Skin epidermis (tissue), 12 donors: ENCODE measurements around the gene JAK1.
A peak's percentile ranks its signal among the peaks of the same experiment; 100 is the strongest.

Source experiments
- H3K27ac ChIP-seq, 21 experiments: fragments of 200-600 bp; sonication (generic) in 11 of 21; one replicate each; pipeline ENCODE4 v1.5.0; 2020; ENCODE audit warnings: mild to moderate bottlenecking in 3 of 21, inconsistent platforms in 2 of 21, moderate library complexity in 2 of 21
- H3K4me3 ChIP-seq, 7 experiments: fragments of 200-600 bp; sonication (generic) in 2 of 7; one replicate each; pipeline ENCODE4 v1.5.0; 2020; ENCODE audit warnings: inconsistent platforms in 2 of 7, mild to moderate bottlenecking in 2 of 7, moderate library complexity in 1 of 7

JAK1 gene

DNA sequence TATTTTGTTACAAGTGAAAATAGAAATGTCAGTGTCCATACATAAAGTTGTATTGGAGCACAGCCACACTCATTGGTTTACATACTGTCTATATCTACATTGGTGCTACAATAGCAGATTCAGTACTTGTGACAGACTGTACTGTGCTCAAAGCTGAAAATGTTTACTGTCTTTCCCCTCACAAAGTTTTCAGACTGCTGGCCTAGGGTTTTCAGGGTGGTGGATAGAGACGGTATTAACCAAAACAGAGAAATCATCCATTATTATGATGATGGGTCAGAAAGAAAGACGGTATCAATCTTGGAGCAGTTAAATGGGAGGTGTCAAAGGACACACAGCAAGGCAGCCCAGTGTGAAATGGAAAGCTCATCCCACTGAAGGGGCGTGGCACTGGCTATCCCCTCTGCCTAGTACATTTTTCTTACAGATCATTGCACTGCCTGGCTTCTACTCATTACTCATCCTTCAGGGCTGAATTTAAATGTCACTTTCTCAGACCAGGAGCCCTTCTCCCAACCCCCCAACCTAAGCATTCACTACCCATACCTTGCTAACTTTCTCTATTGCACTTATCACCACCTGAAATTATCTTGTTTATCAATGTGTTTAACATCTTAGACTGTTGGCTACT is 10.2 kb downstream of the JAK1 start:
- H3K4me3 ChIP-seq: no peak overlapping the region

GRCh38 chr1:64955097-64956009 is 11.0 kb downstream of the JAK1 start:
- H3K27ac ChIP-seq: no peak overlapping the region
- no peak overlapping the region for H3K4me3 ChIP-seq

More for the DNA sequence above, 10.2 kb downstream of the JAK1 start:
- peak overlapping the region in 3 of 21 experiments; percentile 9 to 53 (median 45) for H3K27ac ChIP-seq

GRCh38 chr1:64953241-64953640 is 13.1 kb downstream of the JAK1 start:
- no peak overlapping the region for H3K27ac ChIP-seq
- no peak overlapping the region for H3K4me3 ChIP-seq

GRCh38 chr1:64950284-64950809 is 16.0 kb downstream of the JAK1 start:
- Histone ChIP-seq H3K27ac (no peak overlapping the region), H3K4me3 (no peak overlapping the region)

GRCh38 chr1:64948905-64949833 is 17.2 kb downstream of the JAK1 start:
- Histone ChIP-seq H3K27ac (no peak overlapping the region), H3K4me3 (no peak overlapping the region)

- H3K4me3 ChIP-seq: no peak overlapping the region
- H3K27ac ChIP-seq: peak overlapping the region in 1 of 21 experiments; percentile 3
Observed at GRCh38 chr1:64948216-64948615, 18.1 kb downstream of the JAK1 start.

DNA sequence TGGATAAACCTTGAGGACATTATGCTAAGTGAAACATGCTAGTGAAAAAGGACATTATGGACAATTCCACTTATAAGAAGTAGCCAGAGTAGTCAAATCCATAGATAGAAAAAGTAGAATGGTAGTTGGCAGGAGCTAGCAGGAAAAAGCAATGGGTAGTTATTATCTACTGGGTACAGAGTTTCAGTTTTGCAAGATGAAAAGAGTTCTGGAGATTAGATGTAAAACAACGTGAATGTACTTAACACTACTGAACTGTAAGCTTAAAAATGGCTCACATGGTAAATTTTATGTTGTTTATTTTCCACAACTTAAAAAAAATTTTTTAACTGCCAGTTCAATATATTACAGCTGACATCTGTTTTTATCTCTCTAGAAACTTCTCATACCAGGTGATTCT is 19.4 kb downstream of the JAK1 start:
- H3K4me3 ChIP-seq: no peak overlapping the region
- H3K27ac ChIP-seq: no peak overlapping the region

- Histone ChIP-seq H3K4me3 (no peak overlapping the region), H3K27ac (no peak overlapping the region)
Observed at GRCh38 chr1:64944913-64945312, 21.4 kb downstream of the JAK1 start.

- no peak overlapping the region for H3K4me3 ChIP-seq
- H3K27ac ChIP-seq: no peak overlapping the region
Observed at GRCh38 chr1:64942675-64943074, 23.7 kb downstream of the JAK1 start.

DNA sequence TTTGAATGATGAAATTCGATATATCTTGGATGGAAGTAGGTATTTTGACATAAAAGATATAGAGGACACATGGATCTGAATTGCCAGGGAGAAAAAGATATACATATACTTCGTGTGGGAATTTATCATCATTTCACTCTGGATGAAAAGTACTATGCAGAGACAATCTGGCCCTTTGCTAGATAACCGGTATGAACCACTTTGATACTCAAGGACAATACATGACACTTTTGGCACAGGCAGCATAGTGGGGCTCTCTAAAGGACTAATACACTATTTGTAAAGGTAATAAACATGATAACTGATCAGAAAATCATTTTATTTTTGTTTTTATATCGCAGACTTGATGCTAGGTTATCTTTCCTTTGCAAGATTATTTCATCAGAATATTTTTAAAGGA is 24.2 kb downstream of the JAK1 start:
- H3K27ac ChIP-seq: no peak overlapping the region

DNA sequence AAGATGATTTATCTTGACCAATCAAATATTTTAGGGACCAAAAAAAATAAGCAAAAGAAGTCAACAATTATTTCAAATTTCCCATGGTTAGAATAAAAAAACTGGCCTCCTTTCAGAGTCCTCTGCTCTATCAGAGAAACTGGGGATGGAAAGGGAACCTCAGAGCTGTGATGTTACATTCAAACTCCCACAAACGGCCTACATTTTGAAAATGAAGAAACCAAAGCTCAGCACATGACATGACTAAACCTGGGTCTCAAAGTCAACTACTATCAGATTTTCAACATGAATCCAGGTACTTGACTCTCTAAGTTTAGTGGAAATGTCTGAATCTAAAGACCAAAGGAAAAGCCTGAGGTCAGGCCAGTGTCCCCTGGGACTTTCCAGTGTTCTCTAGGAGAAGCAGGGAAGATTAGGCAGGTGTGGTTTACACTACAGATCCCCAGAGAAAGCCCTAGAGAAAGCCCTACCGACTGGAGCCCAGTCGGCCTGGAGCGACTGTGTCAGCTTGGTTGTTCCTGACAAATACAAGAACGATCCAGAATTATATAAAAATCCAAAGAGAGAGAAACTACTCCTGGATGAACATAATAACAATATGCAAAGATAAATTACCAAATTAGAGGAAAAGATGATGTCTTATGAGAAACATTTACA is 24.8 kb downstream of the JAK1 start:
- peak overlapping the region in 1 of 21 experiments; percentile 8 for H3K27ac ChIP-seq
- H3K4me3 ChIP-seq: no peak overlapping the region

More for the DNA sequence above, 24.2 kb downstream of the JAK1 start:
- H3K4me3 ChIP-seq: no peak overlapping the region

- Histone ChIP-seq H3K27ac (no peak overlapping the region), H3K4me3 (no peak overlapping the region)
Observed at GRCh38 chr1:64940025-64940424, 26.3 kb downstream of the JAK1 start.

- no peak overlapping the region for H3K27ac ChIP-seq
- no peak overlapping the region for H3K4me3 ChIP-seq
Observed at GRCh38 chr1:64938991-64939390, 27.4 kb downstream of the JAK1 start.

GRCh38 chr1:64936956-64937355 is 29.4 kb downstream of the JAK1 start:
- Histone ChIP-seq H3K27ac (no peak overlapping the region), H3K4me3 (no peak overlapping the region)

GRCh38 chr1:64935551-64936155 is 30.7 kb downstream of the JAK1 start:
- peak overlapping the region in 3 of 21 experiments; percentile 10 to 36 (median 16) for H3K27ac ChIP-seq
- H3K4me3 ChIP-seq: no peak overlapping the region

- peak overlapping the region in 12 of 21 experiments; percentile 9 to 77 (median 57) for H3K27ac ChIP-seq
Observed at GRCh38 chr1:64934878-64935275, 31.5 kb downstream of the JAK1 start.

GRCh38 chr1:64934115-64934877 is 32.1 kb downstream of the JAK1 start:
- peak overlapping the region in 19 of 21 experiments; percentile 4 to 77 (median 51) for H3K27ac ChIP-seq
- H3K4me3 ChIP-seq: no peak overlapping the region

More at GRCh38 chr1:64934878-64935275, 31.5 kb downstream of the JAK1 start:
- no peak overlapping the region for H3K4me3 ChIP-seq
